HG03097 (cell line): ENCODE measurements around the gene APBA2.

Experiments used
- ATAC-seq: cut with Tn5 transposase; IDR thresholded peaks from one replicate; pipeline ENCODE4 v1.9.1; 2021; ENCODE audit not compliant: unreplicated experiment, low FRiP score

Gene APBA2

DNA sequence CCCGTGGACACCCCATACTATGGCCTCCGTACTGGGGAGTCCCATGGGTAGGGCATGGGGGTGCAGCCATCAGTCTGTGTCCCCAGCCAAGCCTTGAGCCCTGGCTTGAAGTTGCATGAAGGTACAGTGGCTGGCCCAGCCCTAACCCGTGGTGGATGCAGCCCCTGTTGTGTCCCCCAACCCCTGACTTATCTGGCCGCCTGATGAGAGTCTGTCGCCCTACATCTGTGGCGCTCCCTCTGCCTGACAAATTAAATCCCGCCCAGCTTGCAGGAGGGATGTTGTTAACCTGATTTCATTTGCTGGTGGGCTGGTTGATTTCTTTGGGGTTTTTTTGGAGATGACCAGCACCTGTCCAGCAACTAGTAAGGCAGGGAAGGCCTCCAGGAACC is 186.1 kb downstream of the APBA2 start:
- no peak for ATAC-seq

DNA sequence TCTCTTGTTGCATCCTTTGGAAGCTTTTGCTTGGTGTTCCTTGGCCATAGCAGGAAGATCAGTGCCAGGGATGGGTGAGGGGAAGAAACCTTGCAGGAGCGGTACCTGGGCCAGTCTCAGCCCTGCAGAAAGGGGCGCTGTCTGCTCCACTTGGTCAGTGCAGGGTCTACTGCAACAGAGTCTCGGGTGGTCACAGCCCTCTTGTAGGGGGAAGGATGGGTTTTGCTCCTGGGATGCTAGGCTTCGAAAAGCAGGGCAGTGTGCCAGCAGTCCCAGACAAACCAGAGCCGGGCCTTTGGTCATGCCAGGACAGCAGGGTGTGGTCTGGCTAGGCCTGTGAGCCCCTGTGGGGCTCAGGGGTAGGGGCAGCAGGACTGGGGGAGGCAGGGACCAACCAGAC is 186.7 kb downstream of the APBA2 start:
- ATAC-seq = no peak

DNA sequence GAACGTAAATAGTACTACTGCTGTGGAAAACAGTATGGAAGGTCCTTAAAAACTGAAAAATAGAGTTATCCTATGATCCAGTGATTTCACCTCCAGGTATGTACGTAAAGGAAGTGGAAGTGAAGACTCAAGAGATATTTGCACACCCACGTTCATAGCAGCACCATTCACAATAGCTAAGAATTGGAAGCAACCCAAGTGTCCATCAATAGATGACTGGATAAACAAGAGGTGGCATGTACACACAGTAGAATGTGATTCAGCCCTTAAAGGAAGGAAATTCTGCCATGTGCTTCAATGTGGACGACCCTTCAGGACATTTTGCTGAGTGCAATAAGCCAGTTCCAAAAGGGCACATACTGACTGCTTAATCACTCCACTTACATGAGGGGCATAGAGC is 188.3 kb downstream of the APBA2 start:
- no peak for ATAC-seq

DNA sequence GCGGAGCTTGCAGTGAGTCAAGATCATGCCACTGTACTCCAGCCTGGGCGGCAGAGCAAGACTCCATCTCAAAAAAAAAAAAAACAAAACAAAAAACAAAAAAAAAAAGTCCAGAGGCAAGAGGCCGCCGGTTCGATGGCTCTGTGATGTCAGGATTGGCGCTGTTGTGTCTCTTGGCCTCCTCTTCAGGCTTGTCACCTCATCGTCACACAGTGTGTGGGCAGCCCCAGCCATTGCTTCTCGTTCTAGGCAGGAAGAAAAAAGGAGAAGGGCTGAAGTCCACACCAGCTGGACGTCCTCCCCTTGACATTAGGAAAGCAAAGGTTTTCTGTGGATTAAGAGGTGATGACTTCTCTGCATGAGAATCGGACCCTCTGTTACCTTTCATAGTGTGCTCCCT is 192.8 kb downstream of the APBA2 start:
- no peak for ATAC-seq

DNA sequence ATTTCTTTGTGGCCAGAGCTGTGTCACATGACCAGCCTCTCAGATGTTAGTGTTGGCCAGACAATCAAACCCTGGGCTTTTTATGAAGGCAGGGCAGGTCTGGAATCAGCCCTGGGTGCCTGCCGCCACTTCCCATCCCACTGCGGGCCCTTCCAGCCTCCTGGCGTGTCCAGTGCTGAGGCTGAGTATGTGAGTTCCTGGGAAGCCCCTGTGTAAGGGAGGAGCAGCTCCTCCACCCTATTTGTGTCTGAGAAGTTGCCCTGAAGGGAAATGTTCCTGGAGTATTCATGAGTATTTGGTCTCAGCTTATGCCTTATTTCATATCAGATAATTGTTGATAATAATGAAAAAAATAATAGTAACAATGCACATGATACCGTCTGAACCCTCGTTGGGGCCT is 193.7 kb downstream of the APBA2 start:
- no peak for ATAC-seq

DNA sequence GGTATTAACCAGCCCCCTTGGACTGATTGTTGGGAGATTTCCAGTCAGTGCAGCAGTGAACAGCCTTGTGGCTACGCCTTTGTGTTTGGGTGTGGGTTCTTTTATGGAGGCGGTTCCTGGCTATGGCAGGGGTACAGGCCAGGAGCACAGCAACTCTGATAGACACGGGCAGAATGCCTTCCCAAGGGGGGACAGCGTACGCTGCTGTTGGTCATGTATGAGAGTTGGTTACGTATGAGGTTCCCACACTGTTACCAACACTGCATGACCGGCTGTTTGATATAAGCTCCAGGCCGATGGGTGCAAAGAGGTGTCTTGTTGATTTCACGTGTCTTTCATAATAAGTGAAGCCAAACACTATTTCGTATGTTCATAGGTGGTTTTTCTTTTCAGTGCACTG is 196.0 kb downstream of the APBA2 start:
- no peak for ATAC-seq

DNA sequence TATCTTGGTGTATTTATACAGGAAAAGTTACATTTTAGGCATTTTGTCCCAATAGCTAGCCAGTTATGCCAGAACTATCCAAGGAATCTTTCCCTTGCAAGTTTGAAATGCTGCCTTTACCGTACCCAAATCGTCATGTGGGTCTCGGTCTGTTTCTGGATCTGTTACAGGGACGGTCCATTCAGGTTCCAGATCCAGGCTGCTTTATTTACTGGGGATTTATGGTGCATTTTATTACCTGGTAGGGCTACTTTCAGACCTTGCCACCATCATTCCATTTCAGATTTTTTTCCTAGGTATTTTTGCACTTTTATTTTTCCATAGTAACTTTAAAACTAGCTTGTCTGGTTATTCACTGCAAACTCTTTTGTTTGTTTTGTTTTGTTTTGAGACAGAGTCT is 197.4 kb downstream of the APBA2 start:
- no peak for ATAC-seq

DNA sequence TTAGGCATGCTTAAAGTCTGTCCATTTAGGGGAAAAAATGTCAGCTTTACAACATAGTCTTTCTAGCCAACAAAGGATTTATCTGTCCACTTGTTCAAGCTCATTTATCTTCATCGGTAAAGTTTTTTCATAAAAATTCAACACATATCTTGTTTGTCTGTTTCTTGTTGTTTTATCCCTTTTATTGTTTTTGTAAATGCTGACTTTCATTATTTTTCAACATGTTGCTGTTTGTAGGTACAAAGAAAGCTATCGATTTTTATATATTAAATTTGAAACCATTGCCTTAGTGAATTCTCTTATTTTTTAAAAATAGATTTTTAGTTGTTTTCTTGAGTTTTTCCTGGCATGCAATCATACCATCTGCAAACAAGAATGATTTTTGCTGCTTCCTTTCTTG is 198.1 kb downstream of the APBA2 start:
- no peak for ATAC-seq

DNA sequence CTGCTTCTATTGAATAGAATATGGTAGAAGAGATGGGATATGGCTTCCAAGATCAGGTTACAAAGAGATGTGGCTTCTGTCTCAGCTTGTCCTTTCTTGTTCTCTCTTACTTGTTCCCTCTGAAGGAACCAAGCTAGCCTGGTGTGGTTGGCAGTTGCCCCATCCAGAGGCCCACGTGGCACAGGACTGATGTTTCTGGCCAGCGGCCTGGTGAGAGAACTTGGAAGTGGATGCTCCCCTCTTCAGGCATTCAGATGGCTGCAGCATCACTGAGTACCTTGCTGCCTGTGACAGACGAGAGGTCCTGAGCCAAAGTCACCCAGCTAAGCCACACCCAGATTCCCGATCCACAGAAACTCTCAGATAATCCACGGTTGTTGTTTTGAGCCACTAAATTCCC is 200.2 kb downstream of the APBA2 start:
- ATAC-seq = no peak

DNA sequence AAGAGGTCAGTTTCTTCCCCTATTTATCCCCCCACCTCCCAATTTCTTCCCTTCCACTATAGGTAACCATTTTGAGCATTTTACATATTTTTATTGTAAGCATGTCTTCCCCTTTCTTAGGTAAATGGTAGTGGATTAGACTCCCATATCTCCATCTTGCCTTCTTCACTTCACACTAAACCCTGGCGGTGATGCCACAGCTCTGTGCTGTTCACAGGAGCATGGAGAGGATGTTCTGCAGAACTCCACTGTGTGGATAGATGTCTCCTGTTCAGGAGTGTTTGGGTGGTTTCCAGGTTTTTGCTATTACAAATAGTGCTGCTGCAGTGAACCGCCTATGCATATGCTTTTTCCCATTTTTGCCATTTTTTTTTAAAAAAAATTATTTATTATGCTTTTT is 201.1 kb downstream of the APBA2 start:
- ATAC-seq = no peak

DNA sequence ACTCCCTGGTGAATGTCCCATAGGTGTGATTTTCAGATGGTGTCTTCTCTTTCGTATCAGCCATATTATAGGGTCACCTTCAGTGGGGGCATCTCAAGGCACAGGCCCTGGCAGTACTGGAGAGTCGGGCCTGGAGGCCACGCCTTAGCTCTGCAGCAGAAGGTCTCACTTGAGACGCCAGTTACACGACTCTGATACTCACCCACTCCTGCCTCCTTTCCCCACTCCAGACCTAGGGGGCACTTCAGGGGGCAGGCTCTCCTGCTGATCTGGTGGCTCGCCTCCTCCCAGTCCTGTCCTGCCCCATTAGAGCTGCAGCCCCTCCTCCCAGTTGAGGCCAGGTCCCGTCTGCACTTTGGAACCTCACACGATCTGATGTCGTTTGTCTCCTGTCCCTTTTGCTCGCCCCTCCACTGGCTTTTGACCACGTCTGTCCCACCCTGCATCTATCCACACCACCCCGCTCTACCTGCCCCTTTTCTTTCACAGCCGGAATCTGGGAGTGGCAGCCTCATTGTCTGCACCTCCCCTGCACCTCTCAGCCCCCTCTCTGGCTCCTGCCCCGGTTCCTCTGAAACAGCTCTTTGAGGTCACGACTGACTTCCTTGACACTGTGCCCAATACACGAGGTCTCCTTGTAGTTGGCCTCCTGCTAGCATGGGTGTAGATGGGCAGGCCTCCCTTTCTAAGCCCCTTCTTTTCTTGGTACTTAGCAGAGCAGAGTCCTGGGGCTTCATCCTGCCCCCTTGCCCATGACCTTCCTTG is 201.9 kb downstream of the APBA2 start:
- ATAC-seq = no peak

DNA sequence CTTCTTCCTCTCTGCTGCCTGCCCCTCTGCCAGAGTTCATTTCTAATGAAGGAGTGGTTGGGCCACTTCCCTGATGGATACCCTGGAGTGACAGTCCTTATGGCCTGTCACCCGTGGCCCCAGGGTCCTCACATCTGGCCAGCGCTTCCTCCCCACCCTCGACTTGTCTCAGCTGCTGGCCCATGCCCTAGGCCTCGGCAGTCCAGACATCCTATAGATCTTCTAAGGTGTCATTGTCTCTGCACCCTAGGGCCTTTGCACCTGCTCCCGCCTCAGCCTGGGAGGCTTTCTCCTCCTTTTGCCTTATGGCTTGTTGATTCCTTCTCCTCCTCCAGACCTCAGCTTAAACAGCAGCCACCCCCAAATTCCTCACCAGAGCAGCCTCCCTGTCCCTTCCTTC is 202.9 kb downstream of the APBA2 start:
- no peak for ATAC-seq

DNA sequence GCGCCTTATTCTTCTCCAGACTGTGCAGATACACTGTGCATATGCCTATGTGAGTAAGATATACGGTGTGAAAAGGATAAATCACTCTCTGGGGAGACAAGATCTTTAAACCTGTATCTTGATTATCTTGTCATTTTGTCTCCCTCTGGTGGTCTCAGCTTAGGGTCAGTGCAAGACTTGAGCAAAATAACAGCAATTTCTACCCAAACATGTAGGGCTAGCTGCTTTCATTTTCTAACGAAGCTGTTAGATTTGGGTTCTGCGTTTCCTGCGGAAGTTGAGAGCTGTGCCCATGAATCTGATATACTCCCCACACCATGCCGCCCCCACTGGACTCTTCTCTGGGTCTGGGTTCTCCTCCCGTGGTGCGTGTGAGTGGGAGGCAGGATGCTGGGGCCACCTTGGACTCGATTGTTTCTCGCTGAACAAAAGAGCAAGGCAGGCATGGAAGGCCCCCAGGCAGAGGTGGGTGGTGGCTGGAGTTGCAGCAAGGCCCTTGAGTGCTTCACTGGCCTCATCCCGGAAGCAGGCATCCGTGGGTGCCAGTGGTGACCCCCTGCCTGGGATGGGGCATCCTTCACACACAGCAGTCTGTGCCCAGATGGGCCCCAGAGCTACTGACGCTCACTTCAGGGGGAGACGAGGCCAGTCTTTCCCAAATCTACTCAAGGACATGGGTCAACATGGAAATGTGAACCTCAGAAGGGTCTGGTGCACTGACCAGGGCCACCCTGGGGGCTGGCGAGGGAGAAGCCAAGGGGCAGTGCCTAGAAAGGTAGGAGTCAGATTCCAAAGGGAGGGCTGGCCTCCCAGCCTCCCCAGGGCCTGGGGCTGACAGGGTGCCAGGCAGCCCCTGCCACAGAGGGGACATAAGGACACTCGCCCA is 204.2 kb downstream of the APBA2 start:
- ATAC-seq = no peak

DNA sequence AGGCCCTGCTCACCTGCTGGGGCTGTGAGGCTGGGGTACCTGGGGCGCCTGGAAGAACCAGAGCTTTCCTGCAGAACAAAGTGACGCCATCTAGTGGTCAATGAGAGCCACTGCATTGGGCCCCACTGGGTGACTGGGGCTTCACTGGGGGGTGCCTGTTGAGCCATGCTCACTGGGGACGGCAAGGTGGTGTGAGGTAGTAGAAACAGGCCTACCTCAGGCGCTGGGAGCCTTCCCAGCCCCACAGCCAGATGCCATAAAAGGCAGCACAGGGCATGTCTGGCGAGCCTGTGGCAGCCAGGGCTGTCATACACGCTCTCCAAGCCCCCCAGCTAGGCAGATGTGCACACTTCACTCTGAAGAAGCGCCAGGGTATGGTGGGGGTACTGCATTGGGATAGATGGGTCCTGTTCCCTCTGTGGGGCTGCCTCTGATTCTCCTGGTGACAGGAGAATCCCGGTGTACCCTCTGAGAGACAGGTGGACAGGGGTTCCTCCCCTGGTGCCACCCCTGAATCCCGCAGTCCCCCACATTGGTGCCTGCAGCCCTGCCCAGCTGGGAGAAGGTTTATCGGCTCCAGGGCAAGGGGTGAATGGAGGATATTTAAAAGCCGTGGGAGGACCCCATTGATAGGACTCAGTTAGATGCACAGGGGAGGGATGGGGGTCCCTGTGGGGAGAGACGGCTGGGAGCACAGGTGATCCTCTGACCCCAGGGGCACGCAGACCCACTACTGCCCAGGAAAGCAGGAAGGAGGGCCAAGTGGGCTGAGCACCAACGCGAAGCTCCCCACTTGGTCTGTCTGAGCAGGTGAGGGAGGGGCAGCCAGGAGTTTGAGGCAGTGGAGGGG is 205.1 kb downstream of the APBA2 start:
- ATAC-seq = no peak

DNA sequence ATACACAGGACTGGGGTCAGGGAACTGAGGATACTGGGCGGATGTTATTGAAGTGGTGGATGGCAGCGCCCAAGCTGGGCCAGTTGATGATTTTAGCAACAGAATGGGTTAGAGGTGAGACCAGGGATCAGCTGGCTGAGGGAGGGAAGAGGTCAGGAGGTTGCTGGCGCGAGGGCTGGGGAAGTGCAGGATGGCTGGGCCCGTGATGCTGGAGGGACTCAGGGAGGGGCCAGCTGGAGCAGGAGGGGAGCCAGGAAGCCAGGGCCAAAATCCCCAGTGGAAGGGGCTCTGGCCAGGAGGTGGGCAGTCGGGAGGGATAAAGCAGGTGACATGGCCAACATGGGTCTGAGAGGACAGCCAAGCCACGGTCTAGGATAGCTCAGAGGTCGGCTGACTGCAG is 205.9 kb downstream of the APBA2 start:
- ATAC-seq = no peak

DNA sequence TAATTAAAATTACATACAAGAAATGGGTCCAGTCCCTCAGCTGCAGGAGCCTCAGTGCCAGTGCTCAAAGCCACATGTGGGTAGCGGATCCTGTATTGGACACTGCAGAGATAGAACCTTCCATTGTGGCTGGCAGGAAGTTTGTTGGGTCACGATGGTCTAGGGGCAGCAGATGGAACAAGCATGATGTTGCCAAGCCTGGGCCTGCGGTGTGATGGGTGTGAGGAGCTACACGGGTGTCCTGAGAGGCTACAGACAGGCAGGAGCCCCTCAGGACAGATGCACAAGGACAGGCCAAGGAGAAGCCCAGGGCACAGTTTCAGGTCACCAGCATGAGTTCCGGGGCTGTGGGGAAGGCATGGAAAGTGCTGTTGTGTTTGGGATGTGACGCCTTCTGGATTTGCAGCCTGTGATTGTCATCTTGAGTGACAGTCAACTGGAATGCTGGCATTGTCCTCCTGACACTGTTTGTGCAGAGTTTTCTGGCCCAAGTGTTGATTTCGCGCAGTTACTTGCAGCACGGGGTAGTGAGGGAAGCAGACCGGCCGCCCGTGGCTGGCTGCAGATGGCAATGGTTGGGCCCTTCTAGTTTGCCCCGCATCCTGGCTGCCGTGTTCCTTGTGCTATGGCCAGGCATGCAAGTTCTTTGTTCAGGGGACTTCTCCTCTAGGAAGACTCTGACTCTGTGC is 206.7 kb downstream of the APBA2 start:
- ATAC-seq = no peak

DNA sequence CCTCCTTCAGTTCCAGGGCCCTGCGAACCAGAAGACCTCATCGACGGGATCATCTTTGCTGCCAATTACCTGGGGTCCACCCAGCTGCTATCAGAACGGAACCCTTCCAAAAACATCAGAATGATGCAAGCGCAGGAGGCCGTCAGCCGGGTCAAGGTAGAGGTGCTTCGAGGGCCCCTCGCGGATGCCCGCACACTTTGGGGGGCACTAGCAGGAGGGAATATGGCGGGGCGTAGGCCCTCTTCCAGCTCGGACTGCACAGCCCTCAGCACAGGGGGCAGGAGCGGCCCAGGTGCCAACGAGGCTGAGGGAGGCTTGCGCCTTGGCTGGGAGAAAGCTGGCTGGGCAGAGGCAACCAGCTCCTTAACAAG is 207.3 kb downstream of the APBA2 start:
- ATAC-seq = no peak

DNA sequence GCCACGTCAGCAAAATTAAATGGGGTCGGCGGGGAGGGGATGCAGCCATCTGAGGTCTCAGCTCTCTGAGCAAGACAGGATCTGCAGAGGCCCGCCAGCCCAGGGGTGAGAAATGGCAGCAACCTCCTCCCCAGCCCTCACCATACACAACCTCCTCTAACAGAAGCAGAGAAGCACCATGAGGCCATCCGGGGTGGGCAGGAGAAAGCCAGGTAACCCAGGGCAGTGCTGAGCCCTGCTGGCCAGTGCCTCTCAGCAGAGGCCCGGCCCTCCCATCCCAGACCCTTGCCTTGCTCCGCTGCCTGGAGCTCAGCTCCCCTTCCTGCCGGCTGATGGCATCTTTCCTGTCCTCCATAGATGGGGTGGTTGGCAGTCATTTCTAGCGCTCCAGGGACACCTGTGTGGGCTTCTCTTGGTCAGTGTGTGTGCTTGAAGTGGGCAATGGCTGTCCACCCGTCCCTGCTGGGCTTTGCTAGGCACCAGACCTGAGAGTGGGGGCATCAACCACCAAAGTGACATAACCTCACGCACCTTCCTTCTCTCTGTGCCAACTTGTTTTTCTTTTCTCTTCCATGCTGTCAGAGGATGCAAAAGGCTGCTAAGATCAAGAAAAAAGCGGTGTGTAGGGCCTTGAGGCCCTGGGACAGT is 208.0 kb downstream of the APBA2 start:
- no peak for ATAC-seq

DNA sequence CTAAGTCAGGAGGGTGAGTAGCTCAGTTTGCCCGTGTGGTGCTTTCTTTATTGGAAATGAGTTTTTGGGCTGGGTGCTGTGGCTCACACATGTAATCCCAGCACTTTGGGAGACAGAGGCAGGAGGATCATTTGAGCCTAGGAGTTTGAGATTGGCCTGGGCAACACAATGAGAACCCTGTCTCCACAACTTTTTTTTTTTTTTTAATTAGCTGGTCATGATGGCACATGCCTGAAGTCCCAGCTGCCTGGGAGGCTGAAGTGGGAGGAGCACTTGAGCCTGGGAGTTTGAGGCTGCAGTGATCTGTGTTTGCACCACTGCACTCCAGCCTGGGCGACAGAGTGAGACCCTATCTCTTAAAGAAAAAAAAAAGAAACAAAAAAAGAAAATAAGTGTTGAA is 208.9 kb downstream of the APBA2 start:
- ATAC-seq = no peak

DNA sequence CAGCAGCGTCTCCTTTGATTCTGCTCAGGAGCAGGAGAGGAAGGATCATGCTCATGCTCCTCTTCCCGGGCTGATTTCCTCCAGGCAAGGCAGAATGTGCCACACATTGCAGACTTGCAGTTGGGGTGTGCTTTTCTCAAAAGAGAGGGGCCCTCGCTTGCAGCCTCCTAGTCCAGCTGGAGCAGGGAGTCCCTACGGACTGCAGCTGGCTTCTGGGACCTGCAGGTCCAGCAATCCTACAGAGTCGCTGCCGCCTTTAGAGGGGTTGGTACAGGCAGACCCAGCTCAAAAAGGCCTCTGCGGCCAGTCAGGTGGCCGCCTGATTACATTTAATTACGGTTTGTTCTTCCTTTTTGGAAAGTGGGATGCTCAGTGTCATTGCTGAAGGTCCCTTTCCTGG is 210.0 kb downstream of the APBA2 start:
- no peak for ATAC-seq
